ENCODE data around the gene PDE3B. TPM values are rescaled to one million over a fixed set of nuclear protein-coding genes. Genes with fewer than 3 reads are reported as not detected.

PDE3B gene
- total and polyA plus RNA-seq, 2 of the 4 experiments (the other 2 are of a cell fraction): 0.21 to 1.3 TPM

DNA sequence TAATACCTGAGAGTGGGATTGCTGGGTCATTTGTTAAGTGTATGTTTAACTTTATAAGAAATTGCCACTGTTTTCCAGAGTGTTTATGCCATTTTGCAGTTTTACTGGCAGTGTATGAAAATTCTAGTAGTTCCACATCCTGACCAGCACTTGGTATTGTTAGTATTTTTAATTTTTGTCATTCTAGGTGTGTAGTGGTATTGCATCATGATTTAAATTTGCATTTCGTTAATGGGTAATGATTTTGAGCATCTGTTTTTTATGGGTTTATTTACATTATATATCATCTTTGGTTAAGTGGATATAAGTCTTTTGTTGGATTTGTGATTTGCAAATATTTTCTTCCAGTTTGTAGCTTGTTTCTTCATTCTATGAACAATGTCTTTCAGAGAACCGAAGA lies 34.7 kb downstream of the PDE3B start:
- no peak overlapping the region for H3K14ac ChIP-seq (replicated peaks; ENCODE audit: low read depth, low read length)
- no peak overlapping the region for H2BK15ac ChIP-seq (ENCODE audit: low read depth, low read length)
- no peaks in the 10 kb centered on the region for H3K79me1 ChIP-seq (ENCODE audit: low read depth in 1 of 2, low read length in 2 of 2)
- no peaks in the 10 kb centered on the region for H3K36me3 ChIP-seq (ENCODE audit: control insufficient read depth, insufficient read depth, low read length)
- H3K9me3 ChIP-seq (ENCODE audit: control insufficient read depth, insufficient read depth, low read length): no peaks in the 10 kb centered on the region
- no peaks in the 10 kb centered on the region for H4K20me1 ChIP-seq (ENCODE audit: insufficient read depth, low read length)
- no peaks in the 10 kb centered on the region for H3K27me3 ChIP-seq (ENCODE audit: control insufficient read depth, insufficient read depth, low read length)
- in situ Hi-C loops (cut with MboI; ENCODE audit: low sequenced_read_pairs): no loop called here
- CTCF ChIA-PET: no interaction called here
- no peak overlapping the region for H3K18ac ChIP-seq (ENCODE audit: low read depth, low read length)
- WGBS, 2 experiments (ENCODE audit: extremely low coverage in 2 of 2, insufficient read length in 1 of 2): no CpG with 5 or more reads among the region's 2 CpGs
- H3K56ac ChIP-seq (ENCODE audit: extremely low read depth, insufficient read depth, low read length): no peak overlapping the region
- H4K91ac ChIP-seq (ENCODE audit: insufficient read depth, low read depth, low read length): no peak overlapping the region
- no peak overlapping the region for H2BK5ac ChIP-seq (ENCODE audit: low read depth, low read length, poor library complexity, severe bottlenecking)
- no peak overlapping the region for H2AK9ac ChIP-seq (replicated peaks; ENCODE audit: low read depth, low read length, poor library complexity)
- H3K9me1 ChIP-seq (ENCODE audit: insufficient read depth, low read length): no peaks in the 10 kb centered on the region
- ATAC-seq (ENCODE audit: low read depth) (no peak), DNase-seq (no peak)
- H2AFZ ChIP-seq (replicated peaks; ENCODE audit: low read length, poor library complexity): no peak overlapping the region
- no peak overlapping the region for H3K23ac ChIP-seq (ENCODE audit: low read depth, low read length)
- TF ChIP-seq MAZ (IDR thresholded peaks at IDR 0.05; ENCODE audit: borderline replicate concordance, low read depth, low read length) (no peak), CEBPB (IDR thresholded peaks at IDR 0.05; ENCODE audit: low read depth, low read length) (0 out of 2 replicates have a peak, but pooled peaks have one; percentile 35)
- H2AK5ac ChIP-seq (ENCODE audit: low read depth, low read length): no peak overlapping the region
- H3K4ac ChIP-seq (ENCODE audit: low read depth, low read length): no peak overlapping the region
- no peak overlapping the region for H3K27ac ChIP-seq (ENCODE audit: insufficient read depth, low read length)
- H2BK120ac ChIP-seq (ENCODE audit: low read depth, low read length): no peak overlapping the region
- H3K4me2 ChIP-seq (ENCODE audit: low read depth, low read length): no peak overlapping the region
- H4K8ac ChIP-seq (ENCODE audit: low read depth in 2 of 2, low read length in 2 of 2): no peak overlapping the region
- peaks cover 4% of the 10 kb centered on the region; the same call in 1 of the 2 replicates for H3K4me1 ChIP-seq (ENCODE audit: control insufficient read depth, insufficient read depth, low read length)
- no TSS peak for BruUV-seq (replicated peaks)
- POLR2A ChIA-PET (ENCODE audit: unreplicated experiment): no interaction called here
- no peak overlapping the region for H2BK20ac ChIP-seq (ENCODE audit: low read depth, low read length)
- H3K4me3 ChIP-seq (ENCODE audit: insufficient read depth, low read depth, low read length): no peak overlapping the region
- H3K9ac ChIP-seq (ENCODE audit: low read depth, low read length): no peak overlapping the region
- no peak overlapping the region for H4K5ac ChIP-seq (ENCODE audit: low read depth, low read length)
- dilution Hi-C loops (cut with HindIII; ENCODE audit: low sequenced_read_pairs, unreplicated experiment): no loop called here
- intact Hi-C loops (cut with micrococcal nuclease): no loop called here

Data from IMR-90 (cell line).